ENCODE data around the gene DNM3.

The DNM3 gene

DNA sequence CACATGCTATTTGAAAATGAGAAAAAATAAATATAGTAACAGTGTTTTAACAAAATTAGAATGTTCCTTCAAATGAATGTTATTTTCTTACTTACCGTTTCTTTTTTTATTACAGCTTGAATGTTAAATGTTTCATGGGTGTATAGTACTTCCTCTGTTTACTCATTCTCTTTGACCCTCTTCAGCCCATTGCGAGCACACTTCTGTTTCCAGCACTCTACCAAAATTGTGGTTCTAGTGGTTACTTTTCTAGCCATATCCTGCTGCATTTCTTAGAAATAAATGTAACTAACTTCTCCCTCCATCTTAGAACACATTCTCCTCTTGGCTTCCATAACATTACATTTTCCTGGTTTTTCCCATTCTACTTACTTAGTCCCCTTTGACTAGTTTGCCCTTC is 389.2 kb downstream of the DNM3 start:
- no peak for TF ChIP-seq EZH2phosphoT487 (conservative IDR thresholded peaks at IDR 0.05; ENCODE audit: low read length)
- TF ChIP-seq, protein P1, sequence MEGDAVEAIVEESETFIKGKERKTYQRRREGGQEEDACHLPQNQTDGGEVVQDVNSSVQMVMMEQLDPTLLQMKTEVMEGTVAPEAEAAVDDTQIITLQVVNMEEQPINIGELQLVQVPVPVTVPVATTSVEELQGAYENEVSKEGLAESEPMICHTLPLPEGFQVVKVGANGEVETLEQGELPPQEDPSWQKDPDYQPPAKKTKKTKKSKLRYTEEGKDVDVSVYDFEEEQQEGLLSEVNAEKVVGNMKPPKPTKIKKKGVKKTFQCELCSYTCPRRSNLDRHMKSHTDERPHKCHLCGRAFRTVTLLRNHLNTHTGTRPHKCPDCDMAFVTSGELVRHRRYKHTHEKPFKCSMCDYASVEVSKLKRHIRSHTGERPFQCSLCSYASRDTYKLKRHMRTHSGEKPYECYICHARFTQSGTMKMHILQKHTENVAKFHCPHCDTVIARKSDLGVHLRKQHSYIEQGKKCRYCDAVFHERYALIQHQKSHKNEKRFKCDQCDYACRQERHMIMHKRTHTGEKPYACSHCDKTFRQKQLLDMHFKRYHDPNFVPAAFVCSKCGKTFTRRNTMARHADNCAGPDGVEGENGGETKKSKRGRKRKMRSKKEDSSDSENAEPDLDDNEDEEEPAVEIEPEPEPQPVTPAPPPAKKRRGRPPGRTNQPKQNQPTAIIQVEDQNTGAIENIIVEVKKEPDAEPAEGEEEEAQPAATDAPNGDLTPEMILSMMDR (IDR thresholded peaks at IDR 0.05; ENCODE audit: insufficient read depth, low read length, poor library complexity, severe bottlenecking), result no peak
- H3F3A ChIP-seq (ENCODE audit: insufficient read depth), result no peaks in the 10 kb centered on the region
- H3K27me3 ChIP-seq (ENCODE audit: low read length), result no peaks in the 10 kb centered on the region
- no peak overlapping the region for H3K27ac ChIP-seq (ENCODE audit: low read depth, low read length)
- no peaks in the 10 kb centered on the region for H3K79me2 ChIP-seq (ENCODE audit: insufficient read depth, low read length)
- no peak overlapping the region for H3K4me2 ChIP-seq (ENCODE audit: low read depth, low read length, poor library complexity, severe bottlenecking)
- H3K36me3 ChIP-seq (ENCODE audit: low read length), result no peaks in the 10 kb centered on the region
- no peaks in the 10 kb centered on the region for H3K9me3 ChIP-seq (ENCODE audit: insufficient read depth, low read length)
- H3K9ac ChIP-seq (ENCODE audit: low read length), result no peak overlapping the region
- H3K4me3 ChIP-seq (ENCODE audit: insufficient read depth, low read length, poor library complexity, severe bottlenecking), result no peak overlapping the region
- H2AFZ ChIP-seq (ENCODE audit: low read depth, low read length, severe bottlenecking), result no peak overlapping the region
- H3K9me2 ChIP-seq (replicated peaks; ENCODE audit: insufficient read depth, low read length), result 0 out of 2 replicates have a peak, but pooled peaks cover 3% of the 10 kb centered on the region
- H4K20me1 ChIP-seq (ENCODE audit: low read depth, low read length), result no peaks in the 10 kb centered on the region

DNA sequence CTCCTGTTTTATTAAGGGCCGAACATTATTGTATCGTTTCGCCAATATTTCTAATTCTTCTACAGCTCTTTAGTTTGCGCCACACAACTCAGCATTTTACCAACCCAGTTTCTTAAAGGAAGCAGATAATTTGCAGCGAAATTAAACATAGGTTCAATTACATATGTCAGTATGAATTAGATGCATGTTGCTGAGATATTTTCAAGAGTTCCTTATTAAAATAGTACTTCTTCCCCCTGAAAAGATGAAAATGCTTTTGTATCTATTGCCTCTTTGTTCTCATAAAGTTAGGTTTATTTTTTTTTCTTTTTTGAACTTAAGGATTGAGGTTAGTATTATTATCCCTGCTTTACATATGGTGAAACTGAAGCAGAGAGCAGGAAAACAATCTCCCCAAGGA is 395.7 kb downstream of the DNM3 start:
- Histone ChIP-seq H2AFZ (ENCODE audit: low read depth, low read length, severe bottlenecking) (no peak overlapping the region), H3K9me2 (replicated peaks; ENCODE audit: insufficient read depth, low read length) (no peaks in the 10 kb centered on the region), H3K36me3 (ENCODE audit: low read length) (no peaks in the 10 kb centered on the region), H4K20me1 (ENCODE audit: low read depth, low read length) (no peaks in the 10 kb centered on the region), H3K4me2 (ENCODE audit: low read depth, low read length, poor library complexity, severe bottlenecking) (no peak overlapping the region), H3K79me2 (ENCODE audit: insufficient read depth, low read length) (no peaks in the 10 kb centered on the region), H3K27ac (ENCODE audit: low read depth, low read length) (no peak overlapping the region), H3F3A (ENCODE audit: insufficient read depth) (no peaks in the 10 kb centered on the region), H3K27me3 (ENCODE audit: low read length) (no peaks in the 10 kb centered on the region), H3K9ac (ENCODE audit: low read length) (no peak overlapping the region), H3K9me3 (ENCODE audit: insufficient read depth, low read length) (no peaks in the 10 kb centered on the region), H3K4me3 (ENCODE audit: insufficient read depth, low read length, poor library complexity, severe bottlenecking) (no peak overlapping the region)
- TF ChIP-seq, protein P1 (IDR thresholded peaks at IDR 0.05; ENCODE audit: insufficient read depth, low read length, poor library complexity, severe bottlenecking), result no peak
- no peak for TF ChIP-seq EZH2phosphoT487 (conservative IDR thresholded peaks at IDR 0.05; ENCODE audit: low read length)

DNA sequence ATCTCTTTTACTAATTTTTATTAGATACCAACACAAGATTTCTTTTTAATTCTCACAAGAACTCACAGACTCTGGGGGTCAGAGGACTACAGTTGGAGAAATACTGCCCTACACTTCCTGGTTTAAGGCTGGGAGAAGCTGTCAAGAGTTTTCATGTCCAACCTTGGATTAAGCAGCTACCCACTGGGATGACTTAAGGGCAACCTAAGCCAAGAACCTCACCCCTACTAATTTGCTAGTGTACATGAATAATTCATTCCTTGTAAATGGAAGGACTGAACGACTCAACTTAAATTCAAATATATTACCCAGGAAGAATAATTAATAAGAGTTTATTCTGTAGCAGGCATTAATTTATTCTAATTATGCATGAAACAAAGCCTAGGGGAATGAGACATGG is 396.9 kb downstream of the DNM3 start:
- H3K9me2 ChIP-seq (replicated peaks; ENCODE audit: insufficient read depth, low read length), result no peaks in the 10 kb centered on the region
- no peak overlapping the region for H2AFZ ChIP-seq (ENCODE audit: low read depth, low read length, severe bottlenecking)
- no peaks in the 10 kb centered on the region for H3K9me3 ChIP-seq (ENCODE audit: insufficient read depth, low read length)
- TF ChIP-seq EZH2phosphoT487 (conservative IDR thresholded peaks at IDR 0.05; ENCODE audit: low read length), result no peak
- TF ChIP-seq, protein P1 (IDR thresholded peaks at IDR 0.05; ENCODE audit: insufficient read depth, low read length, poor library complexity, severe bottlenecking), result no peak
- H3K27ac ChIP-seq (ENCODE audit: low read depth, low read length), result no peak overlapping the region
- H3K9ac ChIP-seq (ENCODE audit: low read length), result no peak overlapping the region
- no peaks in the 10 kb centered on the region for H3F3A ChIP-seq (ENCODE audit: insufficient read depth)
- H3K4me3 ChIP-seq (ENCODE audit: insufficient read depth, low read length, poor library complexity, severe bottlenecking), result no peak overlapping the region
- H4K20me1 ChIP-seq (ENCODE audit: low read depth, low read length), result no peaks in the 10 kb centered on the region
- no peaks in the 10 kb centered on the region for H3K36me3 ChIP-seq (ENCODE audit: low read length)
- no peaks in the 10 kb centered on the region for H3K79me2 ChIP-seq (ENCODE audit: insufficient read depth, low read length)
- no peak overlapping the region for H3K4me2 ChIP-seq (ENCODE audit: low read depth, low read length, poor library complexity, severe bottlenecking)
- H3K27me3 ChIP-seq (ENCODE audit: low read length), result no peaks in the 10 kb centered on the region
